HEK293T (cell line): Measurements from ENCODE around the gene PSMD9.

ENCODE experiments used
- CTCF ChIA-PET: fragments of 350-600 bp; formaldehyde crosslinking; extraction: SDS; loops from one replicate; lab custom pipeline; 2021; ENCODE audit warnings: antibody characterized with exemption, inconsistent platforms; lab: Yijun Ruan, JAX
- POLR2A ChIA-PET: fragments of 350-600 bp; formaldehyde crosslinking; extraction: SDS; loops from one replicate; lab custom pipeline; 2020; ENCODE audit warnings: antibody characterized with exemption, inconsistent platforms; lab: Yijun Ruan, JAX
- DNase-seq: peaks from one replicate; pipeline ENCODE4 v3.0.0; 2012; ENCODE audit warnings: mixed read lengths; ENCODE audit errors: extremely low spot score
- ARNT ChIP-seq: fragments of 450-650 bp; IDR thresholded peaks from 2 replicates; pipeline ENCODE4 v1.6.1; 2017; ENCODE audit warnings: mild to moderate bottlenecking
- BHLHE40 ChIP-seq: fragments of 450-650 bp; IDR thresholded peaks from 2 replicates; pipeline ENCODE4 v1.6.1; 2016; ENCODE audit warnings: mild to moderate bottlenecking, moderate library complexity, borderline replicate concordance
- CTBP1 ChIP-seq: fragments of 450-650 bp; IDR thresholded peaks from 2 replicates; pipeline ENCODE4 v1.6.1; 2016; ENCODE audit warnings: borderline replicate concordance
- ELF4 ChIP-seq: fragments of 450-650 bp; IDR thresholded peaks from 2 replicates; pipeline ENCODE4 v1.6.1; 2017; ENCODE audit warnings: antibody characterized with exemption
- FOXA1 ChIP-seq: fragments of 450-650 bp; IDR thresholded peaks from 2 replicates; pipeline ENCODE4 v1.6.1; 2016; ENCODE audit warnings: mild to moderate bottlenecking
- FOXK2 ChIP-seq: fragments of 450-650 bp; IDR thresholded peaks from 2 replicates; pipeline ENCODE4 v1.6.1; 2016; ENCODE audit warnings: mild to moderate bottlenecking
- FOXM1 ChIP-seq: fragments of 450-650 bp; IDR thresholded peaks from 2 replicates; pipeline ENCODE4 v1.6.1; 2017; ENCODE audit warnings: mild to moderate bottlenecking, borderline replicate concordance
- HDGF ChIP-seq: fragments of 450-650 bp; IDR thresholded peaks from 2 replicates; pipeline ENCODE4 v1.6.1; 2017; ENCODE audit warnings: antibody characterized with exemption, borderline replicate concordance
- L3MBTL2 ChIP-seq: fragments of 450-650 bp; conservative IDR thresholded peaks from 2 replicates; pipeline ENCODE4 v1.6.1; 2016; ENCODE audit warnings: mild to moderate bottlenecking
- LEF1 ChIP-seq: fragments of 450-650 bp; IDR thresholded peaks from 2 replicates; pipeline ENCODE4 v1.6.1; 2017; ENCODE audit warnings: mild to moderate bottlenecking, borderline replicate concordance
- NFRKB ChIP-seq: fragments of 450-650 bp; IDR thresholded peaks from 2 replicates; pipeline ENCODE4 v1.6.1; 2016; ENCODE audit warnings: mild to moderate bottlenecking, moderate library complexity
- SP1 ChIP-seq: fragments of 450-650 bp; IDR thresholded peaks from 2 replicates; pipeline ENCODE4 v1.6.1; 2017
- SUZ12 ChIP-seq: fragments of 450-650 bp; IDR thresholded peaks from 2 replicates; pipeline ENCODE4 v1.6.1; 2016; ENCODE audit warnings: mild to moderate bottlenecking
- TARDBP ChIP-seq: fragments of 450-650 bp; IDR thresholded peaks from 2 replicates; pipeline ENCODE4 v1.6.1; 2016
- ZNF384 ChIP-seq: fragments of 450-650 bp; IDR thresholded peaks from 2 replicates; pipeline ENCODE4 v1.6.1; 2016
- TF ChIP-seq, protein P1 (sequence below): fragments of 450-650 bp; IDR thresholded peaks from 2 replicates; pipeline ENCODE4 v1.6.1; 2016

Gene PSMD9

DNA sequence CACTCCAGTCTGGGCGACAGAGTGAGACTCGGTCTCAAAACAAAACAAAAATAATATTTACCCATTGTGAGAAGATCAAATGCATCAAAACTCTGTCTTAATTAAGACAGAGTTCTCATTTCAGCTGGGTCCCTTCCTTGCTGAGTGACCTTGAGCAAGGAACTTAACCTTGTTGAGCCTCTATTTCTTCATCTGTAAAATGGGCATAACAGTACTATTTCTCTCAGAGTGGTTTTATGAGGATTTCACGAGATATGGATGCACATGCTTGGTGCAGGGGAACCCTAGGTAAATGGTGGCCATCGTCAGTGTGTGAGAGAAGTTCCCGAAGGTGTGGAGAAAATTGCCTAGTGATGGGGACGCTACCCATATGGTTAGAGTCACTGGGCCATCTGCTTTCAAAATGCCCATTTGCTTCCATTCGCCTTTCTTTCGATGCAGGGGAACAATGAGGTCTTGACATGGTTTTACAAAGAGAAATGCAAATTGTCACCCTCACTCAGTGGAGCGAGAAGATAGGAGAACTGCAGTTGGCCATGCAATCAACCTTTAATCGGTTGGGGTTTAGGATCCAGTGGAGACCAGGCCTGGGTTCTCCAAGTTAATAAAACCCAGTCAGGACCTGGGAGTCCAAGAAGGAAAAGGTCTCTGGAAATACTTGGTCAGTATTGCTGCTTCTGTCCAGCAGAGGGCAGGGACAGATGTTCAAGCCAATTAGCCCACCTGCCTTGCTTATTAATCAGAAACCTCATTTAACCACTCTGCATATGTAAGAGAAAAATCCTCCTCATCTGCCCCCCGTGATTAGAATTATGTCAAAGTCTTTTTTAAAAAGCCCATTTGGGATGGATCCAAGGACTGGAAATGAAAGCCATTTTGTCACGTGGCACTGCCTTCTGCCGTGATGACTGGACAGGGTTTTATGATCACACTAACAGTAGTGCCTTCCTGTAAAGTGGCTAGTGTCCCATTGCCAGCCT, 67.0 kb downstream of the PSMD9 start:
- peak; percentile 30 for DNase-seq
- TF ChIP-seq, protein P1, sequence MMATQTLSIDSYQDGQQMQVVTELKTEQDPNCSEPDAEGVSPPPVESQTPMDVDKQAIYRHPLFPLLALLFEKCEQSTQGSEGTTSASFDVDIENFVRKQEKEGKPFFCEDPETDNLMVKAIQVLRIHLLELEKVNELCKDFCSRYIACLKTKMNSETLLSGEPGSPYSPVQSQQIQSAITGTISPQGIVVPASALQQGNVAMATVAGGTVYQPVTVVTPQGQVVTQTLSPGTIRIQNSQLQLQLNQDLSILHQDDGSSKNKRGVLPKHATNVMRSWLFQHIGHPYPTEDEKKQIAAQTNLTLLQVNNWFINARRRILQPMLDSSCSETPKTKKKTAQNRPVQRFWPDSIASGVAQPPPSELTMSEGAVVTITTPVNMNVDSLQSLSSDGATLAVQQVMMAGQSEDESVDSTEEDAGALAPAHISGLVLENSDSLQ, result no peak
- TF ChIP-seq CTBP1 (no peak), ZNF384 (no peak), FOXM1 (no peak), ELF4 (no peak), SUZ12 (no peak), SP1 (no peak), LEF1 (no peak), HDGF (no peak), ARNT (no peak), BHLHE40 (no peak), L3MBTL2 (no peak), FOXA1 (no peak), NFRKB (no peak), TARDBP (no peak)
- CTCF ChIA-PET, result no interaction called here
- POLR2A ChIA-PET, result no interaction called here

- DNase-seq, result no peak
- ChIA-PET POLR2A (no interaction called here), CTCF (interaction anchor here (1.0 kb wide), 1 partner anchor 39 kb away, joined by 4 read pairs; the partner anchor contains the start of gene CFAP251)
- TF ChIP-seq SUZ12, result no peak
Observed at GRCh38 chr12:121957861-121958515, 69.4 kb downstream of the PSMD9 start.

- TF ChIP-seq L3MBTL2 (no peak), ZNF384 (no peak), ELF4 (no peak), FOXM1 (no peak), CTBP1 (no peak), TARDBP (no peak), BHLHE40 (no peak), SUZ12 (no peak), LEF1 (no peak), NFRKB (no peak), HDGF (no peak), FOXA1 (no peak), ARNT (no peak)
- TF ChIP-seq, protein P1, result no peak
- ChIA-PET POLR2A (no interaction called here), CTCF (no interaction called here)
- no peak for DNase-seq
Observed at GRCh38 chr12:121958541-121959240, 70.1 kb downstream of the PSMD9 start.

DNA sequence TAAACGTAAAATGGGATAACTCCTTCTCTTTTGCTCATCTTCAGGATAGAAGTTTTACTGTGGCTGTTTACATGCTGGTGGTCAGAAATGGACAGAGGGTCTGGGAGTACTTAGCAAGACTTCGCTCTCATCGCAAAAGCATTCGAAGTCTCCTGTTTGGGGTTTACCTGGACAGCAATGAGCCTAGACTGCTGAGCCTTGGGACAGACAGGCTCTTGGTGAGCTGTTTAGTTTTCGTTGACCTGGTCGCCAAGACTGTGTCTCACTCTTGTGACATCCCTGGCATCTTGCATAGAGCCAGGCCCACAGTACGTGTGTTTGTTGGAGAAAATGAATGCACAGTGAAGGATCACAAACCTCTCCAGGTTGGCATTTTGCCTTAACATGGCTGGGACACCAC, 72.0 kb downstream of the PSMD9 start:
- CTCF ChIA-PET, result no interaction called here
- POLR2A ChIA-PET, result no interaction called here
- no peak for DNase-seq
- TF ChIP-seq SUZ12 (no peak), L3MBTL2 (no peak), TARDBP (no peak), SP1 (no peak), FOXA1 (no peak), ZNF384 (no peak), ELF4 (no peak), ARNT (no peak), LEF1 (no peak), NFRKB (no peak), FOXK2 (no peak), HDGF (no peak), CTBP1 (no peak)
- TF ChIP-seq, protein P1, result no peak

DNA sequence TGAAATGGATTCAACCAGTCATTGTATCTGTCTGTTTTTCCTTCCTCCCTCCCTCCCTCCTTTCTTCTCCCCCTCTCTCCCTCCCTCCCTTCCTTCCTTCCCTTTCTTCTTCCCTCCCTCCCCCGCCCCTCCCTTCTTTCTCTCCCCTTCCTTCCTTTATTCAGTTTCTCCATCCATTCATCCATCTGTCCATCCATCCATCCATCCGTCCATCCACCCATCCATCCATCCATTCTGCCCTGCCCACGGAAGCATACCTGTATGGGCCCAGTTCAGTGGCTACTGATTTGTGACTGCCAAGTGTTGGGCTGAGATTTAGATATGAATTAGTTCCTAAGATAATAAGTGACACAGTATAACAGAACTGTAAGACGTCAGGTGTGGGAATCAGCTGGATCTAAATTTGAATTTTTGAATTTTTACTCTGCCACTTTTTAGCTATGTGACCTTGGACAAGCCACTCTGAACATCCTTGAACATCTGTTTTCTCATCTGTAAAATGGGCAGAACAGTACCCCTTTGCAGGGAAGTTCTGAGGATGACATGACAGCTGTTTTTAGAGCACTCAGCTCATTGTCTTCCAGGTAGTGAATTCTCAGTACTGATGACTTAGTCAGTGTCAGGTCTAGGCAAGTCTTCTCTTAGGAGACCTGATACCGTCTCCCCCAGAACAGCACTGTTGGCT, 72.7 kb downstream of the PSMD9 start:
- no peak for DNase-seq
- no peak for TF ChIP-seq ARNT
- no peak for TF ChIP-seq FOXK2
- TF ChIP-seq ELF4, result no peak
- POLR2A ChIA-PET, result no interaction called here
- CTCF ChIA-PET, result no interaction called here
